HFFc6 (cell line): ENCODE data around the gene ITIH4. TPM values are rescaled to one million over a fixed set of nuclear protein-coding genes. Genes with fewer than 3 reads are reported as not detected.

Experiments used
- DNase-seq: peaks from one replicate; pipeline ENCODE4 v3.0.0-alpha.2; 2018
- H3K27ac Mint-ChIP-seq: 2 replicates; pipeline ENCODE4 v1.8.0; 2020; ENCODE audit warnings: mild to moderate bottlenecking, mixed read lengths
- H3K27me3 Mint-ChIP-seq: 2 replicates; pipeline ENCODE4 v1.8.0; 2021; ENCODE audit warnings: mild to moderate bottlenecking, moderate library complexity, mixed read lengths; ENCODE audit not compliant: insufficient read depth
- H3K36me3 Mint-ChIP-seq: 2 replicates; pipeline ENCODE4 v1.8.0; 2021; ENCODE audit warnings: low read depth, mixed read lengths
- H3K4me1 Mint-ChIP-seq: 2 replicates; pipeline ENCODE4 v1.8.0; 2020; ENCODE audit warnings: low read depth, mixed read lengths
- H3K4me3 Mint-ChIP-seq: 2 replicates; pipeline ENCODE4 v1.8.0; 2020; ENCODE audit warnings: mild to moderate bottlenecking, moderate library complexity, mixed read lengths
- H3K9me3 Mint-ChIP-seq: 2 replicates; pipeline ENCODE4 v1.8.0; 2020; ENCODE audit warnings: mild to moderate bottlenecking, mixed read lengths
- microRNA-seq: library from miRNA; unstranded; fragments of <30 nt; microRNA quantifications from one replicate; pipeline ENCODE4, GENCODE V29; 2019
- total RNA-seq, 6 experiments: library from RNA; stranded (reverse); fragmentation: NEBNext Ultra II Directional; extraction: Animal tissue kit (Norgen Biotek cat#: 25700); gene quantifications; 2 replicates in 1 of 6; 3 replicates in 5 of 6; pipeline ENCODE4 v1.2.3, GENCODE V29; 2021
- TF ChIP-seq, protein P1 (sequence below): fragments of 200-600 bp; sonication (generic); IDR thresholded peaks from 2 replicates; pipeline ENCODE4 v1.5.0; 2021; ENCODE audit warnings: antibody characterized with exemption, mild to moderate bottlenecking

Gene ITIH4
- total RNA-seq, 6 experiments from 2014 or later, result 0.55 to 2.4 (median 0.79) TPM

DNA sequence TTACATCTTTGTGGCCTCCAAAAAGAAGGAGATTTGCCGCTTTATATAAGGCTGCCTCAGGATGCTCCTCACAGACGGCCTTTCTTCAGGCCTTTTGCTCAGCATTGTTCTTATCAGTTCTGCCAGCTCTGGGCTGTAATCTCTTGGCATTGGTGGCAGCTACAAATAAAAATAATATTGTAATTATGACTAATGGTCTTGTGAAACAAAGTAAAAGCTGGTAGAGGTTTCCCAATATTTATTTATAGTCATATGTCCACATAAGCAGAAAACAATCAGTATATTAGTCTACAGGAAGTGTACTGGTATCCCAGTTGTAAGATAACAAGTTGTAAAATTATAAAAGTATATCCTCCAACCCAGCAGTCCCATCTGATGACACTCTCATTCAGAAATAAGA is 67.0 kb downstream of the ITIH4 start:
- Mint-ChIP-seq H3K4me1 (no peaks in the 10 kb centered on the region), H3K9me3 (no peaks in the 10 kb centered on the region), H3K36me3 (peaks cover 13% of the 10 kb centered on the region), H3K4me3 (no peak overlapping the region), H3K27ac (no peak overlapping the region), H3K27me3 (no peaks in the 10 kb centered on the region)
- TF ChIP-seq, protein P1, sequence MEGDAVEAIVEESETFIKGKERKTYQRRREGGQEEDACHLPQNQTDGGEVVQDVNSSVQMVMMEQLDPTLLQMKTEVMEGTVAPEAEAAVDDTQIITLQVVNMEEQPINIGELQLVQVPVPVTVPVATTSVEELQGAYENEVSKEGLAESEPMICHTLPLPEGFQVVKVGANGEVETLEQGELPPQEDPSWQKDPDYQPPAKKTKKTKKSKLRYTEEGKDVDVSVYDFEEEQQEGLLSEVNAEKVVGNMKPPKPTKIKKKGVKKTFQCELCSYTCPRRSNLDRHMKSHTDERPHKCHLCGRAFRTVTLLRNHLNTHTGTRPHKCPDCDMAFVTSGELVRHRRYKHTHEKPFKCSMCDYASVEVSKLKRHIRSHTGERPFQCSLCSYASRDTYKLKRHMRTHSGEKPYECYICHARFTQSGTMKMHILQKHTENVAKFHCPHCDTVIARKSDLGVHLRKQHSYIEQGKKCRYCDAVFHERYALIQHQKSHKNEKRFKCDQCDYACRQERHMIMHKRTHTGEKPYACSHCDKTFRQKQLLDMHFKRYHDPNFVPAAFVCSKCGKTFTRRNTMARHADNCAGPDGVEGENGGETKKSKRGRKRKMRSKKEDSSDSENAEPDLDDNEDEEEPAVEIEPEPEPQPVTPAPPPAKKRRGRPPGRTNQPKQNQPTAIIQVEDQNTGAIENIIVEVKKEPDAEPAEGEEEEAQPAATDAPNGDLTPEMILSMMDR, result no peak
- DNase-seq, result no peak

Small RNA genes within 50 kb of the gene (microRNA-seq; reads per million reads assigned to microRNA genes)
- not detected for gene MIR8064

Other genes starting within 250 kb of the ITIH4 start
- 10 to 100 TPM; 44.1 to 64.2 (median 56.0) TPM for gene PBRM1, start 144.8 kb downstream of the ITIH4 start, total RNA-seq
- gene GNL3, start 144.6 kb downstream of the ITIH4 start, total RNA-seq, result 10 to 100 TPM; 77.1 to 87.9 (median 80.9) TPM
- gene GLT8D1, start 124.9 kb downstream of the ITIH4 start, total RNA-seq, result 10 to 100 TPM; 72.6 to 90.9 (median 88.5) TPM
- 100 to 1,000 TPM; 179 to 209 (median 193) TPM for gene SPCS1, start 124.6 kb downstream of the ITIH4 start, total RNA-seq
- gene NEK4, start 59.7 kb downstream of the ITIH4 start, total RNA-seq, result 10 to 100 TPM; 19.9 to 25.0 (median 21.7) TPM
- gene ITIH1, start 53.1 kb downstream of the ITIH4 start, total RNA-seq, result not detected
- 1 to 10 TPM in 1 of 6 experiments, under 1 TPM in 5; 0.59 to 1.3 (median 0.70) TPM for gene ITIH3, start 35.9 kb downstream of the ITIH4 start, total RNA-seq
- under 1 TPM in 1 of 6 experiments, not detected in 5; 0.39 TPM for gene MUSTN1, start 4.3 kb upstream of the ITIH4 start, total RNA-seq
- gene STIMATE, start 66.9 kb upstream of the ITIH4 start, total RNA-seq, result 10 to 100 TPM; 18.4 to 25.6 (median 21.7) TPM
- gene SFMBT1, start 215.4 kb upstream of the ITIH4 start, total RNA-seq, result 1 to 10 TPM; 3.0 to 4.8 (median 3.9) TPM